HEK293 (cell line): ENCODE measurements around the gene BUB3.

Experiments used
- CTCF ChIP-seq: fragments of 450-650 bp; formaldehyde crosslinking; IDR thresholded peaks from 2 replicates; pipeline ENCODE4 v1.5.1; 2016; ENCODE audit warnings: missing biosample characterization, missing genetic modification characterization
- HOXA7 ChIP-seq: sonication (generic); formaldehyde crosslinking; IDR thresholded peaks from 2 replicates; pipeline ENCODE4 v1.8.1; 2022; ENCODE audit warnings: missing genetic modification reagents, borderline replicate concordance
- KLF16 ChIP-seq: fragments of 450-650 bp; formaldehyde crosslinking; IDR thresholded peaks from 2 replicates; pipeline ENCODE4 v1.5.1; 2017; ENCODE audit warnings: missing biosample characterization, missing genetic modification characterization
- REST ChIP-seq: fragments of 450-650 bp; formaldehyde crosslinking; IDR thresholded peaks from 2 replicates; pipeline ENCODE4 v1.5.1; 2016; ENCODE audit warnings: missing biosample characterization, missing genetic modification characterization
- ZBTB21 ChIP-seq: fragments of 450-650 bp; formaldehyde crosslinking; IDR thresholded peaks from 2 replicates; pipeline ENCODE4 v1.5.1; 2017; ENCODE audit warnings: missing biosample characterization, missing genetic modification characterization
- ZNF530 ChIP-seq: fragments of 450-650 bp; formaldehyde crosslinking; IDR thresholded peaks from 2 replicates; pipeline ENCODE4 v1.5.1; 2016; ENCODE audit warnings: low read depth, missing biosample characterization, missing genetic modification characterization
- ZNF76 ChIP-seq: fragments of 450-650 bp; formaldehyde crosslinking; IDR thresholded peaks from 2 replicates; pipeline ENCODE4; 2016; ENCODE audit warnings: low read depth, missing biosample characterization, missing genetic modification characterization, borderline replicate concordance

GRCh38 chr10:123160311-123160980, 6.2 kb downstream of the BUB3 start:
- TF ChIP-seq ZNF76 (tag by site-specific recombination): no peak
- TF ChIP-seq KLF16 (tag by site-specific recombination): no peak
- TF ChIP-seq ZNF530 (tag by site-specific recombination): no peak
- no peak for TF ChIP-seq REST
- TF ChIP-seq ZBTB21 (tag by site-specific recombination): no peak
- no peak for TF ChIP-seq HOXA7 (CRISPR knock-in tag)
- no peak for TF ChIP-seq CTCF (tag by site-specific recombination)
